ENCODE data around the gene SCARF2.
"Not testable (repeated sequence)": the region's sequence is repeated elsewhere in the genome, so short reads cannot be mapped to it uniquely, and the experiment has no call there.

The SCARF2 gene

GRCh38 chr22:20437613-20438426 lies at the start of gene SCARF2:
TSS of gene SCARF2 (minus strand) at chr22:20437825. CDS start at chr22:20437754, 71 bp downstream.
- no peak for FAIRE-seq

GRCh38 chr22:20486229-20486628 lies 48.6 kb upstream of the SCARF2 start:
- FAIRE-seq = no peak

More at GRCh38 chr22:20437613-20438426, at the start of gene SCARF2:
- no peak for DNase-seq (ENCODE audit: extremely low spot score, insufficient read length, low read depth)

GRCh38 chr22:20484948-20485683 lies 47.5 kb upstream of the SCARF2 start:
- no peak for DNase-seq (ENCODE audit: extremely low spot score, insufficient read length, low read depth)
- FAIRE-seq = no peak

More at GRCh38 chr22:20486229-20486628, 48.6 kb upstream of the SCARF2 start:
- DNase-seq (ENCODE audit: extremely low spot score, insufficient read length, low read depth) = no peak

GRCh38 chr22:20483771-20484170 lies 46.1 kb upstream of the SCARF2 start:
- FAIRE-seq = no peak

GRCh38 chr22:20483143-20483506 lies 45.5 kb upstream of the SCARF2 start:
- FAIRE-seq; DNase-seq (ENCODE audit: extremely low spot score, insufficient read length, low read depth): not testable (repeated sequence)

More at GRCh38 chr22:20483771-20484170, 46.1 kb upstream of the SCARF2 start:
- DNase-seq (ENCODE audit: extremely low spot score, insufficient read length, low read depth) = no peak

- DNase-seq (ENCODE audit: extremely low spot score, insufficient read length, low read depth) = no peak
- FAIRE-seq = no peak
Observed at GRCh38 chr22:20479612-20480196, 42.1 kb upstream of the SCARF2 start.

GRCh38 chr22:20478059-20478458 lies 40.4 kb upstream of the SCARF2 start:
- DNase-seq (ENCODE audit: extremely low spot score, insufficient read length, low read depth); FAIRE-seq: not testable (repeated sequence)

- FAIRE-seq; DNase-seq (ENCODE audit: extremely low spot score, insufficient read length, low read depth): not testable (repeated sequence)
Observed at GRCh38 chr22:20475569-20475968, 37.9 kb upstream of the SCARF2 start.

- no peak for FAIRE-seq
- DNase-seq (ENCODE audit: extremely low spot score, insufficient read length, low read depth) = no peak
Observed at GRCh38 chr22:20475115-20475436, 37.5 kb upstream of the SCARF2 start.

- DNase-seq (ENCODE audit: extremely low spot score, insufficient read length, low read depth) = no peak
- FAIRE-seq = no peak
Observed at GRCh38 chr22:20472629-20473442, 35.2 kb upstream of the SCARF2 start.

GRCh38 chr22:20471126-20471833 lies 33.7 kb upstream of the SCARF2 start:
- DNase-seq (ENCODE audit: extremely low spot score, insufficient read length, low read depth) (no peak), FAIRE-seq (no peak)

GRCh38 chr22:20470525-20470924 lies 32.9 kb upstream of the SCARF2 start:
- not testable (repeated sequence) for DNase-seq (ENCODE audit: extremely low spot score, insufficient read length, low read depth); FAIRE-seq

- DNase-seq (ENCODE audit: extremely low spot score, insufficient read length, low read depth) (no peak), FAIRE-seq (no peak)
Observed at GRCh38 chr22:20469110-20469868, 31.7 kb upstream of the SCARF2 start.

GRCh38 chr22:20466659-20467379 lies 29.2 kb upstream of the SCARF2 start:
- no peak for FAIRE-seq
- no peak for DNase-seq (ENCODE audit: extremely low spot score, insufficient read length, low read depth)

- DNase-seq (ENCODE audit: extremely low spot score, insufficient read length, low read depth) = no peak
- FAIRE-seq = no peak
Observed at GRCh38 chr22:20465759-20466077, 28.1 kb upstream of the SCARF2 start.

GRCh38 chr22:20464912-20465758 lies 27.5 kb upstream of the SCARF2 start:
- DNase-seq (ENCODE audit: extremely low spot score, insufficient read length, low read depth) (no peak), FAIRE-seq (no peak)

- peak; percentile 30 for DNase-seq (ENCODE audit: extremely low spot score, insufficient read length, low read depth)
- peak; percentile 86 for FAIRE-seq
Observed at GRCh38 chr22:20464096-20464614, 26.5 kb upstream of the SCARF2 start.
